GM18909 (cell line): ENCODE data around the gene SKIC3.

Experiments used
- ATAC-seq: cut with Tn5 transposase; IDR thresholded peaks from one replicate; pipeline ENCODE4 v1.9.1; 2021; ENCODE audit warnings: mild to moderate bottlenecking; ENCODE audit not compliant: unreplicated experiment, poor library complexity

Gene SKIC3

DNA sequence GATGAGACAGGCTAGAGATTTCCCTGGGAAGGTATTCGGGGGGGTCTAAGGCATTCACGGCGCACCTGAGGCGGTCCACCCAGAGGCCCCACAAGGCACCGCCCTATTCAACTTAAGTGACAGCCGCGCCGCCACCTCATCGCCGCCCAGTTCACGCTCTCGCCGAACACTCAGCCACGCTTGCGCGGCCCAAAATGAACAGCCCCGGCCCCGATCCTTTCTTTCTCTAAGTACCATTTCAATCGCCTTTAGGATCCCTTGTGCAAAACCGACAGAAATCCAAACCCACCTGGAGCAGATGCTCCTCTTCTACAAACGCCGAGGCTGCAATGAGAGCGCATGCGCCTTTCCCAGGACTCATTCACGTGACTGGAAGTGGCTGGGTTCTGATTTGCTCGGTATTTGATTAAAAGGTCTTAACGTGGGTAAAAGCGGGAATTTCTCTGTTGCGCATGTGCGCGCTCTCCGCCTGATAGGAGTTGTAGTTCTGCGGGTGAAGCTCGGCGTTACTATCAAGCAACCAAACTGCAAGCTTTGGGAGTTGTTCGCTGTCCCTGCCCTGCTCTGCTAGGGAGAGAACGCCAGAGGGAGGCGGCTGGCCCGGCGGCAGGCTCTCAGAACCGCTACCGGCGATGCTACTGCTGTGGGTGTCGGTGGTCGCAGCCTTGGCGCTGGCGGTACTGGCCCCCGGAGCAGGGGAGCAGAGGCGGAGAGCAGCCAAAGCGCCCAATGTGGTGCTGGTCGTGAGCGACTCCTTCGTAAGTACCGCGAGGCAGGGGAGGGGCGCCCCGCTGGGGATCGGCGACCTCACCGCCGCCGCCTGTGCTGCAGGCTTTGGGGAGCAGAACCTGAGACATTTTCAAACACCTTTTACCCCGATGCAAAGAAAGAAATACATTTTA, at the start of gene SKIC3, which contains the start of gene ARSK:
Gene SKIC3 (minus strand): TSS at position 331 of the 902 bp plus-strand sequence. CDS start 7,827 bp downstream, outside the sequence.
Gene ARSK (plus strand): TSS at position 455 of the 902 bp plus-strand sequence. CDS start 178 bp downstream, at position 633.
- ATAC-seq = peak; percentile 89

- no peak for ATAC-seq
Measured at GRCh38 chr5:95600557-95600956, 45.8 kb upstream of the SKIC3 start.

DNA sequence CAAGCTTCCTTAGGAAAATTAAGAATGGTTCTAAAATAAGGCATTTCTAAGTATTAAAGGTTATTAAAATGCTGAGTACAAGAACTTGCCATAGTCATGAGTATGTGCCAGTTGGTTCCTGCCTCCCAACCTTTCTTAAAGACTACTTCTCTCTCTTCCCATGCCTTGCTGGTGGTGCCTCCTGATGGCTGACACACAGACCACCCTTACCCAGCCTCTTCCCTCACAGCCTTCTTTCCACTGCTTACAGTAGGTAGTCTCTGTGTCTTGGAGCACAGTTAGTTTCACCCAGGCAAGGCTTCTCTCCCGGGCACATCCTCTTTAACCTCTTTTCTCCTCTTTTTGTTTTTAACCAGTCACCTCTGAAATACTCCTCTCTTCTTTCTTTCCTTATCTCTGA, 44.5 kb upstream of the SKIC3 start:
- no peak for ATAC-seq

DNA sequence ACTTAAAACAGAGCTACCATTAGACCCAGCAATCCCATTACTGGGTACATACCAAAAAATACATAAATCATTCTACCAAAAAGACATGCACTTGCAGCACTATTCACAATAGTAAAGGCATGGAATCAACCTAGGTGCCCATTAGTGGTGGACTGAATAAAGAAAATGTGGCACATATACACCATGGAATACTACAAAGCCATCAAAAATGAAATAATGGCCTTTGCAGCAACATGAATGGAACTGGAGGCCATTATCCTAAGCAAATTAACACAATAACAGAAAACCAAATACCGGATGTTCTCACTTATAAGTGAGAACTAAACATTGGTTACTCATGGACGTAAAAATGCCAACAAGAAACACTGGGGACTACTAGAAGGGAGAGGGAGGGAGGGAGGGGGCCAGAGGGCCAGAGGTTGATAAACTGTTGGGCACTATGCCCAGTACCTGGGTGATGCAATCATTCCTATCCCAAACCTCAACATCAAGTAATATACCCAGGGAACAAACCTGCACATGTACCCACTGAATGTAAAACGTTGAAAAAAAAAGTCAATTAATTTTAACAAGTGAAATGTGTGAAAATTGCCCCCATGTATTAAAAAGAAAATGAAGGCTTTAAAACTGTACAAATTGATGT, 40.6 kb upstream of the SKIC3 start:
- ATAC-seq = no peak

DNA sequence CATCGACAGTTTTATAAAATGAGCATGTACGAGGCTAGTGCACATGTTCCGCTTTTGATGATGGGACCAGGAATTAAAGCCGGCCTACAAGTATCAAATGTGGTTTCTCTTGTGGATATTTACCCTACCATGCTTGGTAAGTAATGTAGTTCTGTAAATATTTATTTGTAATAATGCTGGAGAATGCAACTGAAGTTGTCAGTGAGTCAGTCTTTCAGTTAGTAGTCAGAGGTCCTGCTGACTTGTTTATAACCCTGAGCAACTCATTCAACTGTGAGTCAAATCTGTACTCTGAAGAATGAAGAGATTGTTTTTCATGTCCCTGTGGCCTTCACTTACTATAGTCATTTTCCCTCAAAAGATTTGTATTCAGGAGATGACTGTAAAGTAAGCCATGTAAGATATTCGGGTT, 36.7 kb upstream of the SKIC3 start:
- peak; percentile 72 for ATAC-seq

GRCh38 chr5:95590880-95591279, 36.1 kb upstream of the SKIC3 start:
- peak; percentile 58 for ATAC-seq

- no peak for ATAC-seq
Measured at GRCh38 chr5:95583992-95584391, 29.2 kb upstream of the SKIC3 start.

DNA sequence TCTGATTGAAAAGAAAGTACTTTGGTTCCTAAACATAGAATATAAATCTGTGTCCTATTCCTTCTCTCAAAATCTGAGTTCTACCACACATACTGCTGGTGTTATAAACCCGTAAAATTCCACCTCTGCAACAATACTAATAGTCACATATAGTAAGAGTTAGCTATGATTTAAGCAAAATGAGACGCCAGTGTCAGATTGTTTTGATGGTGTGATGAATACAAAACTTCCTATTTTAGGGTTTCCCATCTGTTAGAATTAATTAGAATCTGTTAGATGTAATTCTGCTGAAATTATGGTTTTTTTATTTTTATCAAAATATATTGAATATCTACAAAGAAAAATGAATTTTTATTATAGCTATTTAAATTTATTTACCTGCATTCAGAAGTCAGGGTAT, 26.8 kb upstream of the SKIC3 start:
- no peak for ATAC-seq

DNA sequence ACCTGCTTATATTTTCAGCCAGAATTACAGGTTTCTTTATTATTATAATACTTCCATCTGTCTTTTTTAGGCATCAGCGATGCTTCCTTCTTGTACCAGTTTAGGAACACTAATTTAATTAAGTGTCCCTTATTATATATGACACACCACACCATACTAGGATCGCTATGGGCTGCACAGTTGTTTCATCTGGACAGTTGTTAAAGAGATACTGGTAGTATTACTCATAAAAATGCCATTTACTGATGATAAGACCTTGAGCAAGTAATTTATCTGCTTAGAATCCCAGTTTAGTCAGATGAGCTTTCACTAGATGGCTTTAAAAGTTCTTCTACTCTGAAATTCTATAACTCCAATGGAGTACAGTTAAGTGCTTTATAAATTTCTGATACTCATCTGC, 17.2 kb upstream of the SKIC3 start:
- no peak for ATAC-seq

DNA sequence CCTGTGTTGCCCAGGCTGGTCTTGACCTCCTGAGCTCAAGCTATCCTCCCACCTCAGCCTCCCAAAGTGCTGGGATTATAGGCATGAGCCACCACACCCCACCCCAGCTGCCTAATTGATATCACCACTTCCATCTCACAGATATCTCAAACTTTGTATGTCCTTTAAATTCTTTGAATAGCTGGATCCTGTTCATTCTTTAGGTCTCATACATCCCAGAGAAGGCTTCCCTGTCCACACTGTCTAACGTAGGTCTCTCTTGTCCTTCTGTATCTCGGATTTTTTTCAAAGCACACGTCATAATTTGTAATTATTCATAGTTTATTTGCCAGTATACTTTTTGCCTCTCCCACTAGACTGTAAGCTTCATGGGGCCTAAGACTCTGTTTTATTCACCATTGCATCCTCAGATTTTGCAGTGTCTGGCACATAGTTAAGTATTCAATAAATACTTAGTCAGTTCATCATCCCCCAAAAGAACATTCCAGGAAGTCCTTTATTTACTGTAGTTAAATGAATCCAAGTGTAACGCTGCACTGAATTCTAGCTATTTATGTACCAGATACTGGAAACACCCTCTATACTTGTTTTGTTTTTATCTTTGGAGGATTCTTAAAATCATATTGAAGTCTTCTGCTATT, 10.6 kb upstream of the SKIC3 start:
- ATAC-seq = no peak

DNA sequence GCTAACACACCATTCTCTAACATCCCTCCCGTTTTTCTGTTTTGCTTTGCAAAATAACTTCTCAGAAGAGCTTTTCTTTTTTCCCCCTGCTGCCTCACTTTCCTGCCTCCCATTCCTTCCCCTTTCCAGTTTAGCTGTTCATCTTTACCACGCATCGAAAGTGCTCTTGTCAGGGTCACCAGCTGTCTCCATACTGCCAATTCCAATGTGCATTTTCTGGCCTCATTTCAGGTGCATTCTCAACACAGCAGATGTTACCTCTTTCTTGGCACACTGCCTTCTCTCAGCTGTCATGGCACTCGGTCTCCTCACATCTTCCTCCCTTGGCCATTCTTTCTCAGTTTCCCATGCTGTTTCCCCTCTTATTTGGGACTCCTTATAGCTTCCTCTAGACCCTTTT, 9.7 kb upstream of the SKIC3 start:
- no peak for ATAC-seq

DNA sequence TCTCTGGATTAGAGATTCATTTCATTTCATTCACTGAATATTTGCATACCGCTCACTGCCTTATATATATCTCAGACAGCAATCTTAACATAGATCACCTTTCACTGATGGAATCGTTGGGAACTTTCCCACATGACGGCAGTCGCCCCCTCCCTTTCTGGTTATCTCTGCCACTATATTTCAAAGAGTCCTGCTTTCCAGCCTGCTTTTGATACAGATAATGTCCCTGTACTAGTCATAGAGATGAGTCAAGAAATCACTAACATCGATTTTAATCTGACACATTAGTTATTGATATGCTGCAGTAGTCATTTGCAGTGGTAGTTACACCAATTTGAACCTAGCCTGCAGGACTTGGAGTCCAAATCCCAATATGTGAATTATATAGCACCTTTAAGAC, 8.6 kb upstream of the SKIC3 start:
- ATAC-seq = no peak

DNA sequence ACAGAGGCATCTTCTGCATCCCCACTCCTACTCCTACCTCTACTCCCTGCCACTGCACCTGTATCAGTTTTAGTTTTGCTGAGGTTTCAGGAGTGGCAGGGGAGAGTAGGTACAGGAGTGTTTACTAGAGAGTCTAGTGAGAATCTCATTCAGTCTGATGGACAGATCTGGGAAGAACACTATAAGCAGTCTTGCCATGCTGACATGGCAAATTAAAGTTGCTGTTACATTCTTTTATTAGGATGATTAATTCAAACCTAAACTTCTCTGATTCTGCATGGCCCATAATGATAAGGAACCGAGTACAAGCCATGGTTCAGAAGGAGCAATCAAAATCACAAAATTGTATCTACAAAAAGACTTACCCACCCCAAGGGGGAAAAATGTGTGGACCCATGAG, 7.5 kb upstream of the SKIC3 start:
- no peak for ATAC-seq

DNA sequence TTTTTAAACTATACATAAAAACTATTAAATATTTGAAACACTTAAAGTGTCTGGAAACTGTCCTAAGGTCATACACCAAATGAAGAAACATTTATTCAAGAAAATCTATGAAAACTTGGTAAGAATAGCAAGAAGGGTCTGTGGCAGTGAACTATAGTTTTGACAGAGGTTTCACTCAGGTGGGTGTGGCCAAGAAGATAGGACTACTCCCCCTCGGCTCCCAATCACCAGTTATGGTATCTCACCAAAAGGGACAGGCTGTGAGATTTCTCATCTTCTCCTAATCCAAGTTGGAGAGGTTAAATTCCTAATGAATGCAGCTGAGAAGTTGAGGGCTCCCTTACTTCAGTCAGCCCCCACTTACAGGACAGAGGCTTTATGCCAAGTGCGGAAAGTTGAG, 3.1 kb upstream of the SKIC3 start:
- no peak for ATAC-seq

DNA sequence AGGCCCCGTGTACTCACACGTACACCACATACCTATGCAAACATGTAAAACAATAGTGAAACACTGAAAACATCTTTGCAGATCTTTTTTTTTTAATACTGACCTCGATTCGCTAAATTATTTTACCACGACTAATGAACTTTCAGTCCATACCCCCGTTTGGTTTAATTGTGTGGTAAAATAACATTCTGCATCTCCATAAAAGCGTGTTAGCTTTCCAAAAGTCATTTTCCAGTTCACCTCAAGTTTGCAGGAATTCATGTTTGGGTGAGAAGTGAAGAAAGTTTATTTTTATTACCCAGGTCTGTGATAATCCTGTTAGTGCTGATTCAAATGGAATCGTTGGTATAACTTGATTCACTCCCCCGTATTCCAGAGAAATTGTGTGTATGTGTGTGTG, 776 bp upstream of the SKIC3 start:
- no peak for ATAC-seq

GRCh38 chr5:95554331-95554646, 488 bp downstream of the SKIC3 start:
- peak; percentile 33 for ATAC-seq

GRCh38 chr5:95549030-95549429, 5.7 kb downstream of the SKIC3 start:
- no peak for ATAC-seq

DNA sequence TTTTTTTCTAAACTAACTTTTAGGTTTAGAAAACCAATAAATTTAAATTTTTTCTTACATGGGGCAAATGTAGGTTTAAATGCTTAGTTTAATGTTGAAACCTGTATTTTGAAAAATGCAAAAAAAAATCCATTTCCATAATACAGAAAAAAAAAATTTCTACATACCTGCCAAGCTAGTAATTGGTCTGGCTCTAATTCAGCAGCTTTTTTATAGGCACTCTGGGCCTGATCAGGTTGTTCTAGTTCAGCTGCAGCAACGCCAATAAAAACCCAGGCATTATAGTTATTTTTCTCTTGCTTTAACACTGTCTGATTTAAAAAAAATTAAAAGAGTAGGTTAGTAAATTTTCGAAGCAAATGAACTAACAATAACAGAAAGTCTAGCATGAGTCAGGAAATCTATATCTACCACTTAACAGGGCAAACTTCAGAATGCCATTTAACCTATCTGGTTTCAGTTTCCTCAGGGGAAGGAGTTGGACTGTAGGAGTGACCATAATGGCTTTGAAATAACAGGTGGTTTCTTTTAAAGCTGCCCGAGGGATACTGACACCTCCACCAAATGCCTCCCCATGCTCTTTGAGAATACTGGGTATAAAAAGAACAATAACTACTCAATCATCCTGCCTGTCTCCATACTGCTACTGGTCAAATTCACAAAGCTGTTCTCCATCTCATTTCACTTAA, 11.6 kb downstream of the SKIC3 start:
- ATAC-seq = peak; percentile 70

DNA sequence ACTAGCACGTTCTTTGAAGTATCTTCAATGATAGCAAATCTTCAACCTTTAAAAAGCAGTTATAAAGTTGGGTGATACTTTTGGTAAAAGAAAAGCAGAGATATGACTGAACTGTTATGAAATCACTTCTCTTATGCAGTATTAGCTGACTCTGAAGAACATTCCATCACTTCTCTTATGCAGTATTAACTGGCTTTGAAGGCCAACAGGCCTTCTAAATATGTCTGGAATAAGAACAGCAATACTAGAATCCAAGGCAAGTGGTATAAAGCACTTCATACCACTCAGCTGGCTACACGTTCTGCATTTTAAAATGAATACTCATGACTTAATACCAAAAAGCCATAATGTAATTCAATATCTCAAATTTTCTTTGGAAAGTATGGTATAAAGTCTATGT, 17.3 kb downstream of the SKIC3 start:
- no peak for ATAC-seq

DNA sequence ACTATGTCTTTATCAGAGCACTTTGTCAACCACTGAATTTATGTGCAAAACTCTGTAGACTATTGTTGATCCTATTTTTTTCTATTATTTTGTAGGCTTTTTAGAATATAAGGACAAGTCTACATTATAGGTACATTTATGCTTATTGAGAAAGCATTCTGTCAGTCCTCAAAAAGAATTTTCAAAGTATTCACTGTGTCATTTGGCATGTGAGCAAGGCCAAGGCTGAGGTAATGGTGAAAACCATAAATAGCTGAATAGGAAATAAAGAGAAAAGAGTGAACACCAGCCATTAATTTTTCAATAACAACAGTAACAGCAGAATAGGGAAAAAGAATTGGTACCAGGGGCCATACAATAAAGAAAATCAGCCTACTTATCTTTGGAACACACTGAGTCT, 21.0 kb downstream of the SKIC3 start:
- no peak for ATAC-seq

GRCh38 chr5:95533106-95533505, 21.7 kb downstream of the SKIC3 start:
- ATAC-seq = no peak
